ENCODE results near the gene PANX2. TPM values are rescaled to one million over a fixed set of nuclear protein-coding genes. Genes with fewer than 3 reads are reported as not detected.

PANX2 gene
- total RNA-seq, 4 donors from 2014 or later, result 0.40 to 0.83 TPM; not detected in 2

- DNase-seq (peak; percentile 71 to 87), ATAC-seq (peak; percentile 68 to 80)
- TF ChIP-seq POLR2A (IDR thresholded peaks at IDR 0.05) (no peak), CTCF (IDR thresholded peaks at IDR 0.05 in 4 of 5, conservative IDR thresholded peaks at IDR 0.05 in 1 of 5) (no peak)
- no peaks in the 10 kb centered on the region for H3K27me3 ChIP-seq
- intact Hi-C loops (cut with DNase I; ENCODE audit: low total_unique reads) (no loop called here), in situ Hi-C loops (cut with MboI; ENCODE audit: low sequenced_read_pairs in 4 of 4) (no loop called here)
- peaks cover 0 to 90% of the 10 kb centered on the region in 2 donors for H3K36me3 ChIP-seq
- no peaks in the 10 kb centered on the region for H3K9me3 ChIP-seq
- H3K4me3 ChIP-seq, result no peak overlapping the region
- H3K27ac ChIP-seq, result peak overlapping the region; percentile 51 to 67 (median 63)
- no peaks in the 10 kb centered on the region for H3K4me1 ChIP-seq
These were observed 48.6 kb downstream of the PANX2 start for GRCh38 chr22:50218996-50219727.

- Histone ChIP-seq H3K4me1 (no peaks in the 10 kb centered on the region), H3K36me3 (peaks cover 0 to 90% of the 10 kb centered on the region in 2 donors), H3K27me3 (no peaks in the 10 kb centered on the region), H3K27ac (peak overlapping the region; percentile 51 to 67 (median 63)), H3K9me3 (no peaks in the 10 kb centered on the region), H3K4me3 (no peak overlapping the region)
- in situ Hi-C loops (cut with MboI; ENCODE audit: low sequenced_read_pairs in 4 of 4) (no loop called here), intact Hi-C loops (cut with DNase I; ENCODE audit: low total_unique reads) (no loop called here)
- no peak for DNase-seq
- no peak for TF ChIP-seq CTCF (IDR thresholded peaks at IDR 0.05 in 4 of 5, conservative IDR thresholded peaks at IDR 0.05 in 1 of 5)
- no peak for TF ChIP-seq POLR2A (IDR thresholded peaks at IDR 0.05)
- no peak for ATAC-seq
These were observed 49.5 kb downstream of the PANX2 start for GRCh38 chr22:50219800-50220602.

DNA sequence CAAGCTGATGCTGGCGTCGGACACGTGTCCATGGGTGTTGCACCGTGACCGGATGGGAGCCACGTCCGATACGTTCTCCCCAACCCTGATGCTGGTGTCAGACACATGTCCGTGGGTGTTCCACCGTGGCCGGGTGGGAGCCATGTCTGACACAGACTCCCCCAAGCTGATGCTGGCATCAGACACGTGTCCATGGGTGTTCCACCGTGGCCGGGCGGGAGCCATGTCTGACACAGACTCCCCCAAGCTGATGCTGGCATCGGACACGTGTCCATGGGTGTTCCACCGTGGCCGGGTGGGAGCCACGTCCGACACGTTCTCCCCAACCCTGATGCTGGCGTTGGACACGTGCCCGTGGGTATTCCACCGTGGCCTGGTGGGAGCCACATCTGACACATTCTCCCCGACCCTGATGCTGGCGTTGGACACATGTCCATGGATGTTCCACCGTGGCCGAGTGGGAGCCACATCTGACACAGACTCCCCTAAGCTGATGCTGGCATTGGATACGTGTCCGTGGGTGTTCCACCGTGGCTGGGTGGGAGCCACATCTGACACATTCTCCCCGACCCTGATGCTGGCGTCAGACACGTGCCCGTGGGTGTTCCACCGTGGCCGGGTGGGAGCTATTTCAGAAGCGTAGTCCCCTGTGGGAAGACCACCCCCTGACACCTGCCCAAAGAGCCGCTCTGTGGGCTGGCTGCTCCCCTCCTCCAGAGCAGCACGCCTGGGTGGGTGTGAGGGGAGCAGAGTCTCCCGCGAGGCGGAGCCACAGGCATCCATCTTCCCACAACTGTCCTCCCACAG, 50.3 kb downstream of the PANX2 start:
- ATAC-seq, result no peak
- Histone ChIP-seq H3K36me3 (peaks cover 0 to 93% of the 10 kb centered on the region in 2 donors), H3K4me3 (no peak overlapping the region), H3K4me1 (no peaks in the 10 kb centered on the region), H3K27me3 (no peaks in the 10 kb centered on the region), H3K27ac (no peak overlapping the region), H3K9me3 (no peaks in the 10 kb centered on the region)
- DNase-seq, result no peak
- in situ Hi-C loops (cut with MboI; ENCODE audit: low sequenced_read_pairs in 4 of 4) (no loop called here), intact Hi-C loops (cut with DNase I; ENCODE audit: low total_unique reads) (no loop called here)
- TF ChIP-seq CTCF (IDR thresholded peaks at IDR 0.05 in 4 of 5, conservative IDR thresholded peaks at IDR 0.05 in 1 of 5), result no peak
- TF ChIP-seq POLR2A (IDR thresholded peaks at IDR 0.05), result no peak

DNA sequence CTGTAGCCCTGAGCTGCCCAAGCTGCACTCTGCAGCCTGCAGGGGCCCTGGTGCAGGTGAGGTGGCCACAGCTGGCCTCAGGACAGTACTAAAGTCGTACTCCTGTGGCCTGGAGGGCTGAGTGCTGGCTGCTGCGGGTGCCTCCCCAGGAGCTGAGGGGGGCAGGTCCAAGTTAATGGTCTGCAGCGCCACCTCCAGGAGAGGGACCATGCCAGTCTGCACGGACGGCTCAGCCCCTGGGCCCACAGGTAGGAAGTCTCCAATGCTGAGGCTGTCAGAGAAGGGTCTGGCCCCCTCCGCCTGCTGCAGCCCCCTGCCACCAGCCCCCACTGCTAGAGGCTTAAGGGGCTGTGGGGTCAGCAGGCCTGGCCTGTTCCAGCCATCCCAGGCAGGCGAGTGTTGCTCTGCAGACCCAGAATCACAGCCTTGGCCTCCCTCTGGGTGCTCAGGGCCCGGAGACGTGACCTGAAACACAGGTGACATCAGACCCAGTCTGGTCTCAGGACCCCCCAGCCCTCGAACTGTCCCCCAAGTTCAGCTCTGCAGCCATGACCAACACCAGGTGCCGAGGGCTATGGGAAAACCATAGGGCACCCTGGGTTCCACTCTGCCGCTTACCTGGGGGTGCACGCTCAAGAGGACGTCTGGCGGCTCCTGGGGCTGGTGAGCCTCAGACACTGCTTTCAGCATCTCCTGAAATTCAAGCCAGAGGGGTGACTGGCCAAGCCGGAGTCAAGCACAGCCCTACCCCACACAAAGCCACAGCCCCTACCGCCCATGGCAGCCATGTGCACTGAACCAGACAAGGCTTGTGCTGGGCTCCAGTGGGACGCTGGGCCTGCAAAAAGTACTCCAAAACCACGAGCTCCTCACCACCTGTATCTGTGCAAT, 51.1 kb downstream of the PANX2 start:
- in situ Hi-C loops (cut with MboI; ENCODE audit: low sequenced_read_pairs in 4 of 4) (no loop called here), intact Hi-C loops (cut with DNase I; ENCODE audit: low total_unique reads) (no loop called here)
- peaks cover 0 to 89% of the 10 kb centered on the region in 2 donors for H3K36me3 ChIP-seq
- no peak overlapping the region for H3K4me3 ChIP-seq
- no peak for TF ChIP-seq CTCF (IDR thresholded peaks at IDR 0.05 in 4 of 5, conservative IDR thresholded peaks at IDR 0.05 in 1 of 5)
- no peak for TF ChIP-seq POLR2A (IDR thresholded peaks at IDR 0.05)
- no peaks in the 10 kb centered on the region for H3K4me1 ChIP-seq
- no peaks in the 10 kb centered on the region for H3K9me3 ChIP-seq
- H3K27me3 ChIP-seq, result no peaks in the 10 kb centered on the region
- DNase-seq (no peak), ATAC-seq (no peak)
- no peak overlapping the region for H3K27ac ChIP-seq

Measured in gastrocnemius medialis (tissue), 4 donors.